ENCODE measurements around the gene SLC9A1. TPM values are rescaled to one million over a fixed set of nuclear protein-coding genes. Genes with fewer than 3 reads are reported as not detected.

The SLC9A1 gene
- total and polyA plus RNA-seq, 12 donors, result 3.1 to 49.0 (median 28.4) TPM

- Histone ChIP-seq H3K36me3 (replicated peaks in 1 of 2) (peaks cover 0 to 11% of the 10 kb centered on the region in 2 donors), H3K4me3 (no peak overlapping the region), H3K27ac (peak overlapping the region in 3 of 5 donors; percentile 17 to 82 (median 80)), H3K4me1 (replicated peaks in 1 of 2) (peaks cover 6 to 14% of the 10 kb centered on the region in 2 donors), H3K9me3 (replicated peaks in 1 of 3) (no peaks in the 10 kb centered on the region), H3K27me3 (no peaks in the 10 kb centered on the region)
- intact Hi-C loops (cut with DNase I), result loop anchor here (2.0 to 10.0 kb wide), 5 partner anchors 51 to 198 kb away; no protein-coding TSS in a partner anchor
- WGBS, 4 donors, result 18 to 40% (median 39%) methylated on average over 1 to 15 of the region's 15 CpGs
- no peak for TF ChIP-seq CTCF (IDR thresholded peaks at IDR 0.05)
- TF ChIP-seq POLR2A (IDR thresholded peaks at IDR 0.05), result no peak
- DNase-seq, result peak; percentile 55 to 84 (median 73)
These were observed 55.2 kb downstream of the SLC9A1 start for GRCh38 chr1:27099587-27100334.

- WGBS, 4 donors, result 53 to 58% (median 55%) methylated on average over 3 to 4 of the region's 4 CpGs
- intact Hi-C loops (cut with DNase I), result loop anchor here in 1 of 2 donors (2.0 to 5.0 kb wide), 2 partner anchors 50 to 102 kb away; no protein-coding TSS in a partner anchor
- Histone ChIP-seq H3K9me3 (replicated peaks in 1 of 3) (no peaks in the 10 kb centered on the region), H3K27ac (peak overlapping the region in 3 of 5 donors; percentile 14 to 82 (median 80)), H3K27me3 (no peaks in the 10 kb centered on the region), H3K4me3 (no peak overlapping the region), H3K36me3 (replicated peaks in 1 of 2) (peaks cover 0 to 11% of the 10 kb centered on the region in 2 donors), H3K4me1 (replicated peaks in 1 of 2) (peaks cover 6 to 14% of the 10 kb centered on the region in 2 donors)
- DNase-seq, result peak in 1 of 7 donors; percentile 68
- TF ChIP-seq POLR2A (IDR thresholded peaks at IDR 0.05) (no peak), CTCF (IDR thresholded peaks at IDR 0.05) (no peak)
These were observed 55.8 kb downstream of the SLC9A1 start for GRCh38 chr1:27099135-27099586.

GRCh38 chr1:27098431-27099134, 56.3 kb downstream of the SLC9A1 start:
- DNase-seq, result peak in 1 of 7 donors; percentile 57
- peaks cover 0 to 11% of the 10 kb centered on the region in 2 donors for H3K36me3 ChIP-seq (replicated peaks in 1 of 2)
- peak overlapping the region in 2 of 5 donors; percentile 80 to 82 for H3K27ac ChIP-seq
- no peaks in the 10 kb centered on the region for H3K9me3 ChIP-seq (replicated peaks in 1 of 3)
- peaks cover 6 to 14% of the 10 kb centered on the region in 2 donors for H3K4me1 ChIP-seq (replicated peaks in 1 of 2)
- no peaks in the 10 kb centered on the region for H3K27me3 ChIP-seq
- TF ChIP-seq CTCF (IDR thresholded peaks at IDR 0.05) (no peak), POLR2A (IDR thresholded peaks at IDR 0.05) (no peak)
- intact Hi-C loops (cut with DNase I), result loop anchor here in 1 of 2 donors (2.0 to 5.0 kb wide), 2 partner anchors 50 to 101 kb away; no protein-coding TSS in a partner anchor
- no peak overlapping the region for H3K4me3 ChIP-seq
- WGBS, 4 donors, result 71 to 77% (median 74%) methylated on average over 13 to 14 of the region's 14 CpGs

DNA sequence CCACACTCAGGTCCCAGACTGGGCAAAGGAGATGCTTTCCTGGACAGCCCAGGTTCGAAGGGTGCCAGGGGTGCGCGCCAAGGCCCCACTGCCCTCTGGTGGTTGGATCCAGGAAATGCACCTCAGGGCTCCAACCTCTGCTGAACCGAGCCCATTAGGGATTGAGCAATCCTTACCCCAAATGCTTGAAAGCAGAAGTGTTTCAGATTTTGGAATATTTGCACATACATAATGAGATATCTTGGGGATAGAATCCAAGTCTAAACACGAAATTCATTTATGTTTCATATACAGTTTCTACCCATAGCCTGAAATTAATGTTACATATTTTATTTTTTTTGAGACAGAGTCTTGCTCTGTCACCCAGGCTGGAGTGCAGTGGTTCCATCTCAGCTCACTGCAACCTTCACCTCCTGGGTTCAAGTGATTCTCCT, 57.4 kb downstream of the SLC9A1 start:
- H3K27me3 ChIP-seq, result no peaks in the 10 kb centered on the region
- H3K9me3 ChIP-seq (replicated peaks in 1 of 3), result no peaks in the 10 kb centered on the region
- peaks cover 6 to 14% of the 10 kb centered on the region in 2 donors for H3K4me1 ChIP-seq (replicated peaks in 1 of 2)
- intact Hi-C loops (cut with DNase I), result loop anchor here (2.0 to 5.0 kb wide), 2 partner anchors 49 to 100 kb away; no protein-coding TSS in a partner anchor
- WGBS, 4 donors, result 1 to 3% (median 1%) methylated on average over 2 to 5 of the region's 5 CpGs
- no peak overlapping the region for H3K27ac ChIP-seq
- no peak for TF ChIP-seq POLR2A (IDR thresholded peaks at IDR 0.05)
- peak; percentile 97 to 99 (median 98) for TF ChIP-seq CTCF (IDR thresholded peaks at IDR 0.05)
- peak; percentile 77 to 92 (median 83) for DNase-seq
- H3K4me3 ChIP-seq, result no peak overlapping the region
- peaks cover 0 to 11% of the 10 kb centered on the region in 2 donors for H3K36me3 ChIP-seq (replicated peaks in 1 of 2)

Measured in adrenal gland (tissue), 12 donors.